Measurements from ENCODE around the gene JADE3.
"Not testable (repeated sequence)": the region's sequence is repeated elsewhere in the genome, so short reads cannot be mapped to it uniquely, and the experiment has no call there.

JADE3 gene

GRCh38 chrX:46935295-46935694 is 23.1 kb downstream of the JADE3 start:
- no peak for DNase-seq (ENCODE audit: low read depth)

- DNase-seq (ENCODE audit: low read depth): no peak
Observed at GRCh38 chrX:46938589-46938988, 26.4 kb downstream of the JADE3 start.

GRCh38 chrX:46941341-46941740 is 29.1 kb downstream of the JADE3 start:
- no peak for DNase-seq (ENCODE audit: low read depth)

- DNase-seq (ENCODE audit: low read depth): no peak
Observed at GRCh38 chrX:46953137-46953527, 40.9 kb downstream of the JADE3 start.

GRCh38 chrX:46953597-46953996 is 41.4 kb downstream of the JADE3 start:
- no peak for DNase-seq (ENCODE audit: low read depth)

DNA sequence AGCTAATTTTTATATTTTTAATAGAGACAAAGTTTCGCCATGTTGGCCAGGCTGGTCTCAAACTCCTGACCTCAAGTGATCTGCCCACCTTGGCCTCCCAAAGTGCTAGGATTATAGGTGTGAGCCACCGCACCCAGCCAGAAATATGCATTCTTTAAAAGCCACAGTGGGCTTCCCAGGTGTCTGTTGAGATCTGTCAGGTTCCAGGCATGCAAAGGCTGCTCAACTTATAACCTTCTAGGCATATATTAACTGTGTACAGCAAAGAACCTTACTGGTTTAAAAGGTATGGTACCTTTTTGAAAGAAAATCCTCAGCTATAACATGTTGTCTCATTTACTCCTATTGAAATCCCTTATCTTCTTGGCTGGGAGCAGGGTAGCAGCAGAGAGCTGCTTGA is 42.5 kb downstream of the JADE3 start:
- no peak for DNase-seq (ENCODE audit: low read depth)

GRCh38 chrX:46956589-46956988 is 44.4 kb downstream of the JADE3 start:
- not testable (repeated sequence) for DNase-seq (ENCODE audit: low read depth)

DNA sequence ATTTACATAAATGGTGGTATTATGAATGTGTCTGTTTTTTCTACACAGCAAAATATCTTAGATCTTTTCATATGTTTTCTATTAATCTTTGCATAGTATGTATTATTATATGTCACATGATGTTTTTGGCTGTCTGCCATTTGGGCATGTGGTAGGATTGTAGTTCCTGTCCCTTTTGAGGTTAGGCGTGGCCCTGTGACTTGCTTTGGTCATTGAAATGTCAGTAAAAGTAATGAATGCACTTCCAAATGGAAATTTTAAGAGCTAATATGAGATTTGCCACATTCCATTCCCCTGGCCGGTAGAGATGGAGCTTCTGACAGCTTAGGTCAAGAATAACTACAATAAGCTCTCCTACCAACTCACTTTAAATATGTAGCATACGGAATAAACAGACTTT is 45.1 kb downstream of the JADE3 start:
- no peak for DNase-seq (ENCODE audit: low read depth)

DNA sequence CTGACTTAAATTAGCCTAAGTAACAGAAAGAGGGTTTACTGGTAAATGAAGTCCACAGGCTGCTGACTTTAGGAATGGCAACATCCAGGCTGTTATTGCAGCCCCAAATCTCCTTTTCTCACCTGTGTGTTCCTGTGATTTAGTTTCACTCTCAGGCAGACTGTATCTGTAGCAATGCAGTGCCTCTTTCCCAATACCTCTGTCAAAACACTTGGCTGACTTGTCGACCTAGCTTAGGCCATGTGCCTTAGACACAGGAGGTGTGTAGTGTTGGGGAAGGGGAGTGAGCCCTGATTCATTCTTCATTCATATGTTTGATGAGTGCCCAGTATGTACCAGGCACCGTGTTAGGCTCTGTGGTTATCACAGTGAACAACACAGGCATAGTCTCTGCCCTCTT is 46.9 kb downstream of the JADE3 start:
- no peak for DNase-seq (ENCODE audit: low read depth)

- DNase-seq (ENCODE audit: low read depth): no peak
Observed at GRCh38 chrX:46959985-46960700, 47.9 kb downstream of the JADE3 start.

- no peak for DNase-seq (ENCODE audit: low read depth)
Observed at GRCh38 chrX:46961097-46961496, 48.9 kb downstream of the JADE3 start.

DNA sequence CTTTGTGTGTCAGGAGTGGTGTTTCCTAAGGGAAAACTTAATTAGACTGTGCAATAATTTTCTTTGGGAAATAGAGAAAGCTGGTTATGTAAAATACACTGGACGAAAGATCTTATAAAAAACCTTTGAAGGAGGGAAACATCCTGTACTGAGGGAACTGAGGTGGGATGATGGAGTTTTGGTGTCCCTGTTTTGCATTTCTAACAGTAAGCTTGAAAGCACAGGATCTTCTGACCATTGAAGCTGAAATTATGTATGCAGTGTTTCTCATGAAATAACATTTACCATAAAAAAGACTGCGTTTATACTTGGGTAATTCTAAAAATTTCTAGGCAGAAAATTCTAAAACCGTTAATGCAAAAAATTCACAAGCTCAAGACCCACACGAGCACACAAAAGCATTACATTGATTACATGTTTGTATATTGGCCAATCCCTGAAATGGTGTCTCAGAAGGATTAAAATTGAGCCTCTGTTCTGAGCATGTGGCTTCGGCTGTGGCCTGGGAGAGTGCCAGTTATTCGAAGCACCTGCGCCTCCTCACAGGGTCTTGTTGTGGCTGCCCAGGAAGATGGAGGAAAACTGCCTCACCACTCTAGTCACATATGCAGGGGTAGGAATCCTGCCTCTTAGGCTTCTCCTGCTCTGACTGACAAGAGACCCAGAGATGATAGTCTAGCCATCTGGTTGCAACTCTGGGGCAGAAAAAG is 49.5 kb downstream of the JADE3 start:
- no peak for DNase-seq (ENCODE audit: low read depth)

- no peak for DNase-seq (ENCODE audit: low read depth)
Observed at GRCh38 chrX:46965125-46965758, 53.0 kb downstream of the JADE3 start.

DNA sequence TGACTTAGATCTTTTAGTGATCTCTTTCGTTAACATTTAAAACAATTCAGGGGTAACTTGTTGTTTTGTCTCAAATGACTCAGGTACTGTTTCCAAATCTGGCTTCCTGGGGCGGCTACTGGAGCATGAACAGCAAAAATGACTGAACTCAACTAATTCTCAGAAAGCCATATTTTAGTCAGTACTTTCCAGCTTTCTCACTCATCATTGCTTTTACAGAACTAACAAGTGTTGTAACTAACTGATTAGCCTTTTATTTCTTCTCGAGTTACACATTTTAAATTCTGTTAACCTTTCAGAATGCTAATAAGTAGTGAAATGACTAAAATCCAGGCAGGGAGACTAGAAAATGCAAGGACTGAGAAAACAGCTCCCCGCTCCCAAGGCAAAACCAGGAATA is 55.3 kb downstream of the JADE3 start:
- no peak for DNase-seq (ENCODE audit: low read depth)

GRCh38 chrX:46977046-46977445 is 64.8 kb downstream of the JADE3 start:
- DNase-seq (ENCODE audit: low read depth): not testable (repeated sequence)

DNA sequence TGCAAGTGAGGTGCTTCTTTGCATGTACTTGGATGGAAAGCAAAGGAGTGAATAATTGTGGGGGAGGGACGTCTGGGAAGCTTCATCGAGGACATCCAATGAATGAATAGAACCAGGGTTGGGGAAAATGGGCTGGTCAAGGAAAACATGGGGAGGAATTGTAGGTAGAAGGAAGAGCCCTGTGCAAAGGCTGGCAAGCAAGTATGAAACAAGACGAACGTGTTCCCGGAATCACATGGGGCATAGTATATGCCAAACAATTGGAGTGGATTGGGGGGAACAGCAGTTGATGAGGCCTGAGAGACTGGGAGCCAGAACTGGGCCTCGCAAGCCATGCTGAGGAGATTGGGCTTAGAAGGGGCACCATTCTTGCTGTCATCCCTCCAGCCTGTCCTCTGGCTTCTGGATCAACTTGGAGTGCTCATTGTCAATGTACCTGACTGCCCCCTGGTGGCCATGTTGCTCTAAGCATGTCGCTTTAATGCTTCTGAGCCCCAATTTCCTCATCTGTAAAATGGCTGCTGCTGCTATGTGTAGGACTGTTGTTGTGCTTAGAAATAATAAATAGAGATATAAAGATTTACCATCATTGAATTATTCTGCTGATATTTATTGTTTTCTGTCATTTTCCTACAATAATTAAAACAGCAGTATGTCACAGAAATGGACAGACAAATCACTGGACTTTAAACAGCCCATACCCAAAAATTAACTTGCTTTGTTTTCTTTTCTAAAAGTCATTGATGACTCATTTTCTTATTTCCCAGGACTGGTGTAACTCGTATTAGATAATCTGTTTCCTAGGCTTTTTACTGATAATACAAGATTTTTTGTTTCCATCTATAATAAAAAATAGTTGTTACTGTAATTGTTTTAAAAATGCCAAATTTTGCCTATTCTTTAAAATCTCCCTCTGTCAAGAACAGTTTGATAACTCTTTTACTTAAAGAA is 66.4 kb downstream of the JADE3 start:
- peak; percentile 28 for DNase-seq (ENCODE audit: low read depth)

DNA sequence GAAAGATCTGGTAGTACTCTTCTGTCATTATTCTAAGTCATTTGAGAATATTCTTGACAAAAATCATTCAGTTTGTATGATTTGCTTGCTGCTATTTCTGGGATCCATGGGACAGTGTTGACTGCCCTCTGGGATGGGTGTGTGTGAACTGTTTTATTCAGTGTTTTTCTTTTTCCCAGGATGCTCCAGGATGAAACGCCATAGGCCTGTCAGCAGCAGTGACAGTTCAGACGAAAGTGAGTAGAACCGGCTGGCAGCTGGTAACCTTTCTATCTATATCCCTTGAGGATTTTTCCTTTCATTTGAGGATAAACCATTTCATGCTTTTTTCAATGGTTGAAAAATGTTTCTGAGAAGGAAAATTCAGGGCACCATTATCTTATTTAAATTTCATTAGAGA is 72.5 kb downstream of the JADE3 start:
- no peak for DNase-seq (ENCODE audit: low read depth)

GRCh38 chrX:46989548-46989947 is 77.3 kb downstream of the JADE3 start:
- no peak for DNase-seq (ENCODE audit: low read depth)

- no peak for DNase-seq (ENCODE audit: low read depth)
Observed at GRCh38 chrX:46991664-46992063, 79.4 kb downstream of the JADE3 start.

- DNase-seq (ENCODE audit: low read depth): no peak
Observed at GRCh38 chrX:46992070-46992469, 79.8 kb downstream of the JADE3 start.

GRCh38 chrX:46994096-46994495 is 81.9 kb downstream of the JADE3 start:
- no peak for DNase-seq (ENCODE audit: low read depth)

GRCh38 chrX:47012131-47012530 is 99.9 kb downstream of the JADE3 start:
- no peak for DNase-seq (ENCODE audit: low read depth)

Measured in GM04504 (cell line).